Panc1 (cell line): ENCODE data around the gene MAP3K4. TPM values are rescaled to one million over a fixed set of nuclear protein-coding genes. Genes with fewer than 3 reads are reported as not detected.

Experiments used
- ATAC-seq: fragments of 200-7000 bp; cut with Tn5 transposase; 2 replicates; pipeline ENCODE4 v1.9.1; 2020; ENCODE audit warnings: mild to moderate bottlenecking, moderate library complexity
- BruUV-seq: library from RNA; stranded (reverse); fragments of 400-500 nt; replicated peaks from 2 replicates; lab custom pipeline; 2021; lab: Mats Ljungman, UMichigan
- CTCF ChIA-PET: fragments of 300-600 bp; sonication (Branson Sonifier 250); formaldehyde crosslinking; loops from one replicate; lab custom pipeline; 2022; ENCODE audit warnings: antibody characterized with exemption; lab: Charles Lee
- POLR2A ChIA-PET: fragments of 300-600 bp; sonication (Branson Sonifier 250); formaldehyde crosslinking; loops from one replicate; lab custom pipeline; 2022; ENCODE audit warnings: antibody characterized with exemption; lab: Charles Lee
- DNase-seq: peaks from one replicate; pipeline ENCODE4 v3.0.0-alpha.2; 2010; ENCODE audit warnings: low read depth, low spot score
- H3K27ac ChIP-seq: 2 replicates; pipeline ENCODE4 v1.5.1; 2011; ENCODE audit warnings: mild to moderate bottlenecking, low read length, inconsistent platforms
- H3K27me3 ChIP-seq: fragments of 200-500 bp; sonication (Bioruptor generic); 2 replicates; pipeline ENCODE4 v1.6.0; 2014; ENCODE audit warnings: low read length, inconsistent platforms; ENCODE audit not compliant: control insufficient read depth, insufficient read depth
- H3K36me3 ChIP-seq: fragments of 200-500 bp; sonication (Bioruptor generic); 2 replicates; pipeline ENCODE4 v1.5.1; 2014; ENCODE audit warnings: inconsistent platforms, mild to moderate bottlenecking, low read length, moderate library complexity; ENCODE audit not compliant: control insufficient read depth, insufficient read depth
- H3K4me1 ChIP-seq: 2 replicates; pipeline ENCODE4 v1.5.1; 2011; ENCODE audit warnings: inconsistent platforms, mild to moderate bottlenecking, low read length, moderate library complexity; ENCODE audit not compliant: control insufficient read depth, insufficient read depth
- H3K4me3 ChIP-seq, 2 experiments: 2 replicates each; pipeline ENCODE4 v1.5.1; 2011 to 2012; ENCODE audit warnings: low read depth in 2 of 2, low read length in 2 of 2, mild to moderate bottlenecking in 2 of 2, inconsistent platforms in 1 of 2, moderate library complexity in 1 of 2
- H3K9me3 ChIP-seq: fragments of 200-500 bp; sonication (Bioruptor generic); 2 replicates; pipeline ENCODE4 v1.5.1; 2014; ENCODE audit warnings: low read depth, mild to moderate bottlenecking, inconsistent platforms, low read length, moderate library complexity; ENCODE audit not compliant: control insufficient read depth, insufficient read depth
- POLR2AphosphoS5 ChIP-seq: IDR thresholded peaks from 2 replicates; pipeline ENCODE4 v1.6.1; 2012; ENCODE audit warnings: mild to moderate bottlenecking, low read depth, low read length, moderate library complexity
- SIN3A ChIP-seq: IDR thresholded peaks from 2 replicates; pipeline ENCODE4 v1.6.1; 2012; ENCODE audit warnings: low read depth, mild to moderate bottlenecking, low read length, moderate library complexity, borderline replicate concordance; ENCODE audit not compliant: insufficient read depth
- TCF7L2 ChIP-seq: IDR thresholded peaks from 2 replicates; pipeline ENCODE4 v1.6.1; 2011; ENCODE audit warnings: mild to moderate bottlenecking, low read depth, low read length, inconsistent platforms
- in situ Hi-C: cut with HindIII; loops from 2 replicates; pipeline ENCODE4 v1.10.0; 2016; ENCODE audit warnings: low sequenced_read_pairs, low pct_unique_long_range_greater_than_20kb
- intact Hi-C: fragments of 100-400 bp; cut with micrococcal nuclease; formaldehyde crosslinking; loops from one replicate; pipeline ENCODE4 v1.10.0; 2022; ENCODE audit not compliant: unreplicated experiment
- total RNA-seq: library from RNA; stranded (reverse); gene quantifications from one replicate; pipeline ENCODE4 v1.2.1, GENCODE V29; 2021; ENCODE audit not compliant: unreplicated experiment
- TF ChIP-seq, protein P1 (sequence below), 2 experiments: IDR thresholded peaks; 2 replicates each; pipeline ENCODE4 v1.6.1; 2011 to 2012; ENCODE audit warnings: low read depth in 2 of 2, control low read depth in 1 of 2, low read length in 1 of 2, mild to moderate bottlenecking in 1 of 2, moderate library complexity in 1 of 2; ENCODE audit not compliant: insufficient read depth in 1 of 2
- TF ChIP-seq, protein P2 (sequence below): fragments of 450-650 bp; IDR thresholded peaks from 2 replicates; pipeline ENCODE4 v1.5.1; 2017; ENCODE audit warnings: mild to moderate bottlenecking

Gene MAP3K4
- total RNA-seq, 1 experiment from 2014 or later = 49.3 TPM

- ChIA-PET POLR2A (no interaction called here), CTCF (no interaction called here)
- Histone ChIP-seq H3K36me3 (peaks cover 44% of the 10 kb centered on the region), H3K4me1 (no peaks in the 10 kb centered on the region), H3K9me3 (no peaks in the 10 kb centered on the region), H3K27me3 (no peaks in the 10 kb centered on the region), H3K4me3 (no peak overlapping the region), H3K27ac (no peak overlapping the region)
- TF ChIP-seq TCF7L2 (no peak), POLR2AphosphoS5 (no peak), SIN3A (no peak)
- TF ChIP-seq, protein P1, sequence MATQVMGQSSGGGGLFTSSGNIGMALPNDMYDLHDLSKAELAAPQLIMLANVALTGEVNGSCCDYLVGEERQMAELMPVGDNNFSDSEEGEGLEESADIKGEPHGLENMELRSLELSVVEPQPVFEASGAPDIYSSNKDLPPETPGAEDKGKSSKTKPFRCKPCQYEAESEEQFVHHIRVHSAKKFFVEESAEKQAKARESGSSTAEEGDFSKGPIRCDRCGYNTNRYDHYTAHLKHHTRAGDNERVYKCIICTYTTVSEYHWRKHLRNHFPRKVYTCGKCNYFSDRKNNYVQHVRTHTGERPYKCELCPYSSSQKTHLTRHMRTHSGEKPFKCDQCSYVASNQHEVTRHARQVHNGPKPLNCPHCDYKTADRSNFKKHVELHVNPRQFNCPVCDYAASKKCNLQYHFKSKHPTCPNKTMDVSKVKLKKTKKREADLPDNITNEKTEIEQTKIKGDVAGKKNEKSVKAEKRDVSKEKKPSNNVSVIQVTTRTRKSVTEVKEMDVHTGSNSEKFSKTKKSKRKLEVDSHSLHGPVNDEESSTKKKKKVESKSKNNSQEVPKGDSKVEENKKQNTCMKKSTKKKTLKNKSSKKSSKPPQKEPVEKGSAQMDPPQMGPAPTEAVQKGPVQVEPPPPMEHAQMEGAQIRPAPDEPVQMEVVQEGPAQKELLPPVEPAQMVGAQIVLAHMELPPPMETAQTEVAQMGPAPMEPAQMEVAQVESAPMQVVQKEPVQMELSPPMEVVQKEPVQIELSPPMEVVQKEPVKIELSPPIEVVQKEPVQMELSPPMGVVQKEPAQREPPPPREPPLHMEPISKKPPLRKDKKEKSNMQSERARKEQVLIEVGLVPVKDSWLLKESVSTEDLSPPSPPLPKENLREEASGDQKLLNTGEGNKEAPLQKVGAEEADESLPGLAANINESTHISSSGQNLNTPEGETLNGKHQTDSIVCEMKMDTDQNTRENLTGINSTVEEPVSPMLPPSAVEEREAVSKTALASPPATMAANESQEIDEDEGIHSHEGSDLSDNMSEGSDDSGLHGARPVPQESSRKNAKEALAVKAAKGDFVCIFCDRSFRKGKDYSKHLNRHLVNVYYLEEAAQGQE (IDR thresholded peaks at IDR 0.05; ENCODE audit: insufficient read depth in 1 of 2, low read depth in 2 of 2, low read length in 1 of 2) = no peak
- no TSS peak for BruUV-seq
- in situ Hi-C loops = no loop called here
- intact Hi-C loops = no loop called here
- ATAC-seq = no peak
- DNase-seq = no peak
Observed at GRCh38 chr6:161111261-161111660, 119.7 kb downstream of the MAP3K4 start.

GRCh38 chr6:161115468-161115867 is 123.9 kb downstream of the MAP3K4 start:
- Histone ChIP-seq H3K27me3 (no peaks in the 10 kb centered on the region), H3K36me3 (peaks cover 25% of the 10 kb centered on the region), H3K9me3 (no peaks in the 10 kb centered on the region), H3K4me1 (no peaks in the 10 kb centered on the region), H3K27ac (no peak overlapping the region), H3K4me3 (no peak overlapping the region)
- TF ChIP-seq SIN3A = no peak
- no peak for TF ChIP-seq POLR2AphosphoS5
- TF ChIP-seq, protein P2, sequence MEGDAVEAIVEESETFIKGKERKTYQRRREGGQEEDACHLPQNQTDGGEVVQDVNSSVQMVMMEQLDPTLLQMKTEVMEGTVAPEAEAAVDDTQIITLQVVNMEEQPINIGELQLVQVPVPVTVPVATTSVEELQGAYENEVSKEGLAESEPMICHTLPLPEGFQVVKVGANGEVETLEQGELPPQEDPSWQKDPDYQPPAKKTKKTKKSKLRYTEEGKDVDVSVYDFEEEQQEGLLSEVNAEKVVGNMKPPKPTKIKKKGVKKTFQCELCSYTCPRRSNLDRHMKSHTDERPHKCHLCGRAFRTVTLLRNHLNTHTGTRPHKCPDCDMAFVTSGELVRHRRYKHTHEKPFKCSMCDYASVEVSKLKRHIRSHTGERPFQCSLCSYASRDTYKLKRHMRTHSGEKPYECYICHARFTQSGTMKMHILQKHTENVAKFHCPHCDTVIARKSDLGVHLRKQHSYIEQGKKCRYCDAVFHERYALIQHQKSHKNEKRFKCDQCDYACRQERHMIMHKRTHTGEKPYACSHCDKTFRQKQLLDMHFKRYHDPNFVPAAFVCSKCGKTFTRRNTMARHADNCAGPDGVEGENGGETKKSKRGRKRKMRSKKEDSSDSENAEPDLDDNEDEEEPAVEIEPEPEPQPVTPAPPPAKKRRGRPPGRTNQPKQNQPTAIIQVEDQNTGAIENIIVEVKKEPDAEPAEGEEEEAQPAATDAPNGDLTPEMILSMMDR = no peak
- intact Hi-C loops (no loop called here), in situ Hi-C loops (no loop called here)
- no TSS peak for BruUV-seq
- ChIA-PET CTCF (no interaction called here), POLR2A (no interaction called here)
- ATAC-seq (no peak), DNase-seq (no peak)

DNA sequence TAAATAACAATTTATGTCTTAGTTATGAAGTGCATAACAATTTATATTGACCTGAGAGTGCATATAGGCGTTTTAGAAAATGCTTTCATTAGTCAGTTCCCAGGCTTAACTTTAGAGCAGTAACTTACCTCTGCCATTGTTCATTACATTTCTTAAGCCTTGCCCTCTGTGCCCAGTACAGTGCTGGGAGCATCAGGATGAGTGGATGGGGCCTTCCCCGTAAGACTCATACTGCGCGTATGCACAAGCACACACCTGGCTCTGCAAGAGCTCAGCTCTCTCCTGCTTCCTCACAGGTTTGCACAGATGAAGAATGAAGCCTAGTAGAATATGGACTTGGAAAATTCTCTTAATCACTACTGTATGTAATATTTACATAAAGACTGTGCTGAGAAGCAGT is 125.0 kb downstream of the MAP3K4 start:
- no peak overlapping the region for H3K4me3 ChIP-seq
- ATAC-seq = no peak
- ChIA-PET CTCF (no interaction called here), POLR2A (no interaction called here)
- no peak overlapping the region for H3K27ac ChIP-seq
- H3K27me3 ChIP-seq = no peaks in the 10 kb centered on the region
- TF ChIP-seq, protein P1 (IDR thresholded peaks at IDR 0.05; ENCODE audit: insufficient read depth in 1 of 2, low read depth in 2 of 2, low read length in 1 of 2) = no peak
- no peak for TF ChIP-seq POLR2AphosphoS5
- intact Hi-C loops (no loop called here), in situ Hi-C loops (no loop called here)
- no TSS peak for BruUV-seq
- H3K4me1 ChIP-seq = no peaks in the 10 kb centered on the region
- H3K9me3 ChIP-seq = no peaks in the 10 kb centered on the region
- no peak for DNase-seq
- H3K36me3 ChIP-seq = peaks cover 21% of the 10 kb centered on the region
